GM21367 (cell line): ENCODE measurements around the gene NCMAP.

Source experiments
- ATAC-seq: cut with Tn5 transposase; IDR thresholded peaks from one replicate; pipeline ENCODE4 v1.9.1; 2021; ENCODE audit not compliant: unreplicated experiment

Gene NCMAP

GRCh38 chr1:24570265-24571125, 14.6 kb downstream of the NCMAP start:
- ATAC-seq: no peak

DNA sequence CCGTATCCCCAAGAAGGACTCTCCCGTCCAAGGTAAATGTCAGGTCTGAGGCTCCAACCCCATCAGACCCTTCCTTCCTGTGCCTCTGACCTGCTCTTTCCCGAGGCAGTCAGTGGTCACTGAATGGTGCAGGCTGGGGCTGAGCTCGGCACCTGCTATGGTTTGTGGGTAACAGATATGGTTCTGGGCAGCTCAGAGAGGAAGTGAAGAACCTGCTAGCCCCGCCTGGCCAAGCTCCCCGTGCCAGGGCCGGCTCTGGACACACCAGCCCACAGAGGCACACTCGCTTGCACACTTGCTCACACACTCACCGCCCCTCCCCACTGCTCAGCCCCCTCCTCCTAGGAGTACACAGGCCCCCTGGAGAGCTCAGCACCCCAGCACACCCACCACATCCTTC, 16.4 kb downstream of the NCMAP start:
- ATAC-seq: no peak

DNA sequence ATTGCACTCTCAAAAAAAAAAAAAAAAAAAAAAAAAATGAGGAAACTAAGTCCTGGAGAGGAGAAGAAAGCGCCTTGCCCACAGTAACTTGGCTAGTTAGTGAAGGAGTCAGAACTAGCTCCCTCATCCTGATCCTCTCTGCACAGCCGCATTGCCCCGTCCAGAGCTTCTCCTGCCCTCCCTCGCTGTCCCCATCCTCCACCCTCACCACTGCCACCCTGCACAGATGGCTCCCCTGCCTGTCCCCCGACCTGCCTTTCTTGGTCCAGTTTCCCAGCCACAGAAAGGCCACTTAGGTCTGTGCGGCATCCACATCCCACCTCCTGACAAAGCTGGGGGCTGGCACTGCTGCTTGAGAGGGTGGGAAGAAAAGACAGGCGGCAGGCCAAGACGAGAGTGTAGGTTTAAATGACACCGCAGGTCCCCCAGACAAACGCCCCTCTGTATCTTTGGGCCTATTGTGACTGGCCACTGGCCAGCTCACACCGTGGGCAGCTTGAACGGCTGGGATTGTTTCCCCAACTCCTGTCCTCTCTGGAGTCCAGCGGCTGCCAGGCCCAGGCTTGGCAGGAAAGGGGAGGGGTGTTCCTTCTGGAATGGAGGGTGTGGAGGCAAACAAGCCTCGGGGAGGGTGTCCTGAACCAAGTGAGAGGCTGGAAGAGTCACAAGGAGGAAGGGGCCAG, 20.2 kb downstream of the NCMAP start:
- no peak for ATAC-seq

DNA sequence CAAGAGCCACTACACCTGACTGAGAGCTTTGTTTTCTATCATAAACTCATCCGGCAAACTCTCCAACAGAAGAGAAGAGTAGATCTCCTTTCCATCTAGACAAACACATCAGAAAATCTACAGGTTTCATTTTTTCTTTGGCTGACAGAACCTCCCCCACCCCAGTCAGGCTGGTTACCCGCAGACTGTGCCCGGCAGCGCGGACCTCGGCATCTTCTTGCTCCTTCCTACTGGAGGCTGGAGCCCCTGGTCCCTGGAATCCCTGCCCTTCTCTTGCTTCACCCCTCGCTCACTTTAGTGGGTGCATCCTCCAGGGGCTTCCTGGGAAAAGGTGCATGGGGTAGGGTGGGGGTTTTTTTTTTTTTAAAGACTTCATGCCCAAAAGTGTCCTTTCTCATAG, 23.0 kb downstream of the NCMAP start:
- no peak for ATAC-seq

GRCh38 chr1:24580756-24581155, 24.9 kb downstream of the NCMAP start:
- no peak for ATAC-seq

DNA sequence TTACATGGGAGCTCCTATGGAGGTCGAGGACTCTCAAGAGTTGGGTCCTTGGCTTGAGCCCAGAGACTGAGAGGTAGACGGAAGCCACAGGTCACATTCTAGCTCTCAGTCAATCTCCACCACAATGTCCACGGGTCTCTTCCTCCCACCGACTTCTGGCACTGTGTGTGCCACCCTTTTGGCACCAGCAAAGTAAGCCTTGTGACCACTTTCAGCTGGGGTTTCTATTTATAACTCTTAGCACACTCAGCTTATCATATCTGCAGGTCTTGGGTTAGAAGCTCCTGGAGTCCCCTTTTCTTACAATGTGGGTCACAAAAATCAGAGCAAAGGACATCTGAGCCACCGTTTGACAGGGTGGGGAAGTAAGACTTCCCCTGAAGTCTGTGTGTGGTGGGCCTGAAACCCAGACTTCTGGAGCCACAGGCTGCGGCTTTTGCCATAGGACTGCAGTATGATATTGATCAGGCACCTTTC, 28.3 kb downstream of the NCMAP start:
- no peak for ATAC-seq

DNA sequence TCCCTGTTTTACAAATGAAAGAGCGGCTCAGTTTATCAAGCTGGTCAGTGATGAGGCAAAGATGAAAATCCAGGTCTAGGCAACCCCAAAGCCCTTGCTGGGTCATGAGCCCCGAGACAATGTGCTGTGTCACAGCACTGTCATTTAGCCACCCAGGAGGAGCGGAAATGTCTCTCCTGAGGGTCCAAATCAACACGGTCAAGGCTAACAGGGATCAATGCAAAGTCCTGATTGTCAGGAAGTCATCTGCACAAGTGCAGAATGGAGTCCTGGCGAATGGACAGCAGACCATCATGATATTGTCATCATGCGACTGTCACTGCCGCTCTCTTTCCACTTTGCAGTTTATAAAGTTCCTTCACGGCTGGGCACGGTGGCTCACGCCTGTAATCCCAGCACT, 30.2 kb downstream of the NCMAP start:
- no peak for ATAC-seq

DNA sequence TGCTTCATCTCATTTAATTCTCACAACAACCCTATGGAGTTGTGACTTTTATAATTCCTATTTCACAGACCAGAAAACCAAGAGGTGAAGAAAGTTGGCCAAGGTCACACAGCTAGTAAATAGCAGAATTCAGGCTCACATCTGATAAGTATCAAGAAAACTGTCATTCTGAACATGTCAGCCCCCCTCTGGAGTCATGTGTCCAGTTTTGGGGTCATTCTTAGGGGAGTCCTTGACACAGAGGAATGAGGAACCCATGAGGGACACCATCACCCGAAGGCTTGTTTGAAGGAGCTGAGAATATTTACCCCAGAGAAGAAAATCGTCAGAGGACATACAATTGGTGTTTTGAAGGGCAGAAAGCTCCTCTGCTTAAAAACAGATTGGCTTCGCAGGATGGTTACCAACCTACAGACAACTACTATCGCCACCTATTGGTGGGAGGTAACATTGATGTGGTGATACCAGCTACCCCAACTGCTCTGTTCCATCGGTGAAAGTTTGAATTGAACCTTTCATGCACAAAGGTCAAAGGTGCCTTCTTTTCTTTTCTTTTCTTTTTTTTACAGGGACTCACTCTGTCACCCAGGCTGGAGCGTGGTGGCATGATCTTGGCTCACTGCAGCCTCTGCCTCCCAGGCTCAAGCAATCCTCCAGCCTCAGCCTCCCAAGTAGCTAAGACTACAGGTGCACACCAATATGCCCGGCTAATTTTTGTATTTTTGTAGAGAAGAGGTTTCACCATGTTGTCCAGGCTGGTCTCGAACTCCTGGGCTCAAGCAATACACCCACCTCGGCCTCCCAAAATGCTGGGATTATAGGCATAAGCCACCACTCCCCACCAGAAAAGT, 31.3 kb downstream of the NCMAP start:
- no peak for ATAC-seq

GRCh38 chr1:24588573-24588972, 32.7 kb downstream of the NCMAP start:
- no peak for ATAC-seq

DNA sequence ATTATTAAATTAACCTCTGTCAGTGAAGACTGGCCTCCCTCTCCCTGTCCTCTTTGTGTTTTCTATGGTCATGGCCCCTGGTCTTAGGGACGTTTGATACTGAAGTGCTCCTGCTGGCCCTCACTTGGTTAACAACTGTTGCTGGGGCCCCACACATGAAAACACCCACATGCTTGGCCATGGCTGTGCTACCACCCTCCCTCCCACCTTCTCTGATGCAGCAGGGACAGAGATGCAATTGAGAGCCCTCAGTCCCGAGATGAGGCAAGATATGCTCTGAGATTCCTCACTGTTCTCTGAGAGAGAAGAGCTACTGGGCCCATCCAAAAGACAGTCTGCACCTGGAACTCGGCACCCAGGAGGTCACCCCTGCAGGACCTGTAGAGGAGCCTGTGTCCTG, 33.3 kb downstream of the NCMAP start:
- no peak for ATAC-seq

DNA sequence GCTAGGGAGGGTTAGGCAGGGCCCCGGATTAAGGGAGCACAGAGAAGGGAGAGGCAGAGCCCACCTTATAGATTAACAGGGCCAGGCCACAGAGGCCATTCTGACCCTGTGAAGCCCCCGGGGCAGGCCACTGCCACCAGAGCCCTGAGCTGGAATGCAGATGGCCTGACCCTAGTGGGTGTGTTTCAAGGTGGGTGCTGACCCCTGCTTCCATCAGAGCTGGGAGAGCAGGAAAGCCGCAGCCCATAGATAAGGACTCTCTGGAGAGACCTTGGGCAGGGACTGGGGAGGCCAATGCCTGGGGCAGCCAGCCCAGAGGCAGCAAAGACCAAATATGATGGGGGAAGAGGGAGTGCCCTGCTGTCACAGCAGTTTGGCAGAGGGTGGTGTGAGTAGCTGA, 35.9 kb downstream of the NCMAP start:
- ATAC-seq: no peak

DNA sequence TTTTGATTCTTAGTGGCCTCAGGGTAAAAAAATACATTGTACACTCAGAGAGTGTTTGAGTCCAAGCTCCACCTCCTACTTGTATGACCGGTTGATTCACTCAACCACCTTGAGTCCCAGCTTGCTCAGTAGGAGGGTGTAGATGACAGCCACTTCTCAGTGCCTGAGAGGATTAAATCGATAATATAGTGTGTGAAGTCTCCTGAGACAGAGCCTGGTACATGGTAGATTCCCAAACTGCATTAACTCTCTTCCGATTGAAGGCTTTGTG, 38.4 kb downstream of the NCMAP start:
- no peak for ATAC-seq

- ATAC-seq: no peak
Observed at GRCh38 chr1:24596401-24596880, 40.6 kb downstream of the NCMAP start.

DNA sequence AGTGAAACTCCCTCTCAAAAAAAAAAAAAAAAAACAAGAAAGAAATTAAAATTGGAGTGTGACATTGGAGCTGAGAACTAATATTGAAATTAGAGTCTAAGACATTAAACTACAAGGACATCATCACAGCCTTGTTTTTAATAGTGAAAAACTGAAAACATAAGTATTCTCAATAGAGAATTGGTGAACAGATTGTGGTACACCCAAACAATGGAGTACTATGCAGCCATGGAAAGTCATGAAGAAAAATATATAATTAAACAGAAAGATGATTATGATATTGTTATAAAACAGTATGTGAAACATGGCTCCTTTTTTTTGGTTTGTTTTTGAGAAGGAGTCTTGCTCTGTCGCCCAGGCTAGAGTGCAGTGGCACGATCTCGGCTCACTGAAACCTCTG, 43.4 kb downstream of the NCMAP start:
- no peak for ATAC-seq

DNA sequence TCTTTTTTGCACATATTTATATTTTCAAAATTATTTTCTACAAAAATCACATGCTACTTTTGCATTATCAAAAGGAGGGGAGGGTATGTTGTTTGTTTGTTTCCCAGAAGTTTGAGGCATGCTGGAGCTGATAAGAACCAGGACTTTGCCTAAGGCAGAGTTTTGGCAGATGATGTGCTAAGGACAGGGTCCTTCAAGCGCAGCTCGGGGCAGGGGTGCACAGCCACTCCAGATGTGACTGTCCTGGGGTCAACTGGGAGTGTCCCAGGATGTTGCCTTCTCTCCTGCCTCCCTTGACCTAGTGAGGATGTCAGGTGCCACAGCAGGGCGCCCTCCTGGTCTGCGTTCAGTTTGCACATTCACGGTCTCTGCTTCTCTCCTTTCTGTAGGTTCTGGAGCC, 44.7 kb downstream of the NCMAP start:
- ATAC-seq: no peak

DNA sequence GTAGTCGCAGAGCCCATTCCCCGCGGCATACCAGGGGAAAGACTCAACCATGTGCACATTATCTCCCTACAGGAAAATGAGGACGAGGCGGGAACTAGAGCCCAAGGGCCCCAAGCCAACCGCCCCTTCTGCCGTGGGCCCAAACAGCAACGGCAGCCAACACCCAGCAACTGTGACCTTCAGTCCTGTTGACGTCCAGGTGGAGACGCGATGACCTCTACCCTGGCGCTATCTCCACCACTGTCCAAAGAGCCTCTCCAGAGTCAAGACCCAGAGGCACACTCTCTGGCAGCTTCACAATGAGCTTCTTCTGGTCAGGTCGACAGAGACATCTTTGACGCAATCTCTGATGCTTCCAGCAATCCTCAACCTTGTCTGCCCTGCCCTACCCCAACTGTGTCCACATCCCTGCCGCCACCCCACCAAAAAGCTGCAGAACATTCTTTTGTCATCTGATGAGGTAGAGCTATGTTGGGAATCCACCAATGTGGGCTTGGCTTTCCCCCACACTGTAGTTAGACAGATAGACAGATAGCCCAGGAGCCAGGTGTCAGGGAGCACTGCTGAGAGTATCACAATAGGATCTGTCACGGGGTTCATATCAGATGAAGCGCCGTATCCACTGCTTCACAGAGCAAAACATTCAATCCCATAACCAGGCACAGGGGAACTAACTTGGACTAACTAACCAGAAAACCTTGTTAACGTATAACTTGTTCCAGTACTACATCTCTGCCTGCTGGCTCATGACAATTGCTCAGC, 49.8 kb downstream of the NCMAP start:
- ATAC-seq: no peak

GRCh38 chr1:24606296-24606605, 50.4 kb downstream of the NCMAP start:
- ATAC-seq: no peak

DNA sequence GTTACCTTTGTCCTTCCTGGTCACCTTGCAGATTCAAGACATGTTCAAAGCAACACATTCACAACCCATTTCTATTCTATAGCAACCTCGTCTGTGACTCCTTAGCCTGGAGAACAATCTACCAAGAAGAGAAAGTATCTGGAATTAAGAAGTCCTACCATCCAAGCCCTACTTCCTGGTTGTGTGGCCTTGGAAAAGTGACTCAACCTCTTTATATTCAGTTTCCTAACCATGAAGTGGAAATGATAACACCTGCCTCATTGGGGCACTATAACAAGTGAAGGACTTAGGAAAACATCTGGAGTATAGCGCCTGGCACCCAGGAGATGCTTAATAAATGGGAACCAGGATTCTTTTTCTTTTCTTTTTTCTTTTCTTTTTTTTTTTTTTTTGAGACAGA, 50.7 kb downstream of the NCMAP start:
- no peak for ATAC-seq

DNA sequence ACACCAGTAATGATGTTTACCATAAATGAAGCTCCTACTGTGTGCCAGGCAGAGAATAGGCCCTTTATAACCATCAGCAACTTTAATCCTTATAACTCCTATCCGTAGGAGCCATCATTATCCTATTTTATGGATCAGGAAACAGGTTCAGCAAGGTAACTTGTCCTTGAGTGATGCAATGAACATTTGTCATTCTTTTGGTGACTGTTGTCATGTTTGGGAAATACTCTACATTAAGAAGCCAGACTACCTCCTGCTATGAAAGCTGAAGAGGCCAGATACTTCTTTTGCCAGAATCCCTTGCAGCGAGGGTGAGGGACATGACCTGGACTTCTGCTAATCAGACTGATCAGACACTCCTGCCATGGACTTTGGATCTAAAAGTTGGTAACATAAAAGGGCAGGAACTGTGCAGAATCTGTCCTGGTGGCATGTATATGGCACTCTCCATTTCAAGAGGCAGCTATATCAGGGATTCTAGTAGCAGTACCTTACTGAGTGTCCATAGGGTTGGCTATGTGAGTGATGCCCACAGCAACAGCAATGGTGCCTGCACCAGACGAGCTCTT, 54.1 kb downstream of the NCMAP start:
- no peak for ATAC-seq

GRCh38 chr1:24619376-24619775, 63.5 kb downstream of the NCMAP start:
- no peak for ATAC-seq

DNA sequence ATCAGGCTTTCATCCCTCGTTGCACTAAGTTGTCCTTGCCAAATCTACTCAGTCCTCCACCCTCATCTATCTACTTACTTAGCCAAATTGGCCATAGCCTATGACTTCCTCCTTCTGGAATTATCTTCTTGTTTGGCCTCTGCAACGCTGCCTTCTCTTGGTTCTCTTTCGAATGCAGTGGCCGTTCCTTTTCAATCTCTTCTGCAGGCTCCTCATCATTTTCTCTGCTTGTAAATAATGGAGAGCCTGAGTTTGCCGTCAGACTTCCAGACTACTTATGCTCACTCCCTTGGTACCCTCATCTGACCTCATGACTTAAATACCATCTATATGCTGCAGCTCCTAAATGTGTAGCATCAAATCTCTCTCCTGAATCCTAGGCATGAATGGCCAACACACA, 64.8 kb downstream of the NCMAP start:
- ATAC-seq: no peak
